T-helper 1 cell treated with Interleukin-12 subunit alpha and Interleukin-12 subunit beta and Interleukin-4 antibody, amounts not matched to agents 30 μg/mL and 1 μg/mL, for 36 hours (primary cell): ENCODE data around the gene SLC25A26.
"Not testable (repeated sequence)": the region's sequence is repeated elsewhere in the genome, so short reads cannot be mapped to it uniquely, and the experiment has no call there.

ENCODE experiments used
- H3K27ac Mint-ChIP-seq: one replicate; pipeline ENCODE4 v1.8.0; 2021; ENCODE audit warnings: mild to moderate bottlenecking, mixed read lengths
- H3K27me3 Mint-ChIP-seq: one replicate; pipeline ENCODE4 v1.8.0; 2021; ENCODE audit warnings: low read depth, mixed read lengths
- H3K36me3 Mint-ChIP-seq: one replicate; pipeline ENCODE4 v1.8.0; 2021; ENCODE audit warnings: low read depth, mixed read lengths
- H3K4me1 Mint-ChIP-seq: one replicate; pipeline ENCODE4 v1.8.0; 2021; ENCODE audit warnings: low read depth, mixed read lengths
- H3K4me3 Mint-ChIP-seq: one replicate; pipeline ENCODE4 v1.8.0; 2021; ENCODE audit warnings: mild to moderate bottlenecking, moderate library complexity, mixed read lengths
- H3K9me3 Mint-ChIP-seq: one replicate; pipeline ENCODE4 v1.8.0; 2021; ENCODE audit warnings: mixed read lengths

The SLC25A26 gene

DNA sequence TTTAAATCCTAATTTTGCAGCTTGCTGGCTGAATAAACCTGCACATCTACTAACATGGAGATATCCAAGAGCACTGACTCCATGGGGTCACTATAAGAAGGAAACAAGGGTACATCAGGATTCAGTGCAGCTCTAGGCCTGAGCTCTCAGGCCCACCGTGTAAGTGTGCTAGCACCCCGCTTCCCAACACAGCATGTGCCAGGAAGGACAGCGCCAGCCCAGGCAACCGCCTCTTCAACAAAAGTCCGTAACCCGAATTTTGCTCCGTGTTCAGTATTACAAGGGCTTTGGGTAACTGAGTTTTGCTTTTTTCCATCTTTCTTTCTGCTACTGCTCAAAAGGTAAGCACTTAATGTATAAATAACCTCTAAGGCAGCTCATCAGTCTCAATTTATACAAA is 190.2 kb downstream of the SLC25A26 start:
- H3K36me3 Mint-ChIP-seq = peaks cover 38% of the 10 kb centered on the region
- H3K4me1 Mint-ChIP-seq = peaks cover 18% of the 10 kb centered on the region
- H3K27me3 Mint-ChIP-seq = no peaks in the 10 kb centered on the region
- no peak overlapping the region for H3K4me3 Mint-ChIP-seq
- no peaks in the 10 kb centered on the region for H3K9me3 Mint-ChIP-seq
- H3K27ac Mint-ChIP-seq = peak overlapping the region; percentile 24

DNA sequence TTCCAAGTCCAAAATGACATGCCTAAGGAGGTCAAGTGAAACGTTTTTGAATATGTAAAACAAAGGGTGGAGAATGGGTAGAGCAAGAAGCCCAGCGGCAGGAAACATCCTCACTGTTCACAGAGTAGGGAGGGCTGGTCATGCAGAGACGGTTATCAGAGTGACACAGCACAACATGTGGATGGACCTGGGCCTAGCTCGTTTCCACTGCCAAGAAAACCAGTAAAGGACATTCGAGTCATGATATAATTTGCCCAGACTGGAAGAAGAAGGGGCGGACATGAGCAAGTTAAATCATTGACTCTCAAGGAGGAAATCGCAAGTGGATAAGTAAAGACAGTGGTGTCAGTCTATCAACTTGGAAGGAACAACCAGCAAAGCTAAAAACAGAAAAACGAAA is 190.7 kb downstream of the SLC25A26 start:
- Mint-ChIP-seq H3K36me3 (peaks cover 41% of the 10 kb centered on the region), H3K4me1 (peaks cover 18% of the 10 kb centered on the region), H3K4me3 (no peak overlapping the region), H3K27ac (peak overlapping the region; percentile 52), H3K27me3 (no peaks in the 10 kb centered on the region), H3K9me3 (no peaks in the 10 kb centered on the region)

DNA sequence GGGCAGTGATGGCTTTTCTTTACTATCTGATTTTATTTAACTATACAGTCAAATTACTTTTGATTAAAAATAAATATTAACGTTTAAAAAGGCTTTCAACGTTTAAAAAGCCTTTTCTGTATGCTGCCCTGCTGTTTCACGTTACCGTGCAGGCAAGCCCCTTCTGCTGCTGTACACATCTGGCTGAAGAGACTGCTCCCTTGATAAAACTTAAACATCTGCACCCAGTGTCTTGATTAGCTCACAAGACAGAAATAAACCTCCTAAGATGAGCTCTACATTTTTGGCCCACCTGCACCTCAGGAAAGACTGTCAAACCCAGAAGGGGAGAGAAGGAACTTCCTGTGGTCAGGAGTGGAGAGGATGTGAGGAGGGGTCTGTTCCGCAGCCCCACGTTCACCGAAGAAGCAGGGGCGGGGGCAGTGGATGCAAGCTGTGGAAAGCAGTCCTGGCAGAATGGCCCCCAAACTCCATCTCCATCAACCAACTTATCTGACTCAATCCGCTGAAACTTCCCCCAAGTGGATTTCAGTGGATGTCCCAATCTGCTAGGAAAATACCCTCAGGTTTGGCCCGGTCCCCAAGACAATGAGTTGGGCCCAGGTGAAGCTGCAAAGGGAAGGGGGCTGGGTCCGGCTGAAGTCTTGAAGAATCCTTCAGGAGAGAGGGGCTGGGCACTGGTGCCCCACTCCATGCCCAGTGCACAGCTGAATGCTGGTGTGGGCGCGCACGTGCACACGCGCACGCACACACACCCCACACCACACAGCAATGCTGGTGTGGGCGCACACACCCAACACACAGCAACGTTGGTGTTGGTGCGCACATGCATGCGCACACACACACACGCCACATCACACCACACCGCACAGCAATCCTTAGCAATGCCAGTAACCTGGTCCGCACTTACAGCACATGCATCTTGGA is 191.4 kb downstream of the SLC25A26 start:
- Mint-ChIP-seq H3K36me3 (peaks cover 41% of the 10 kb centered on the region), H3K4me1 (peaks cover 18% of the 10 kb centered on the region), H3K4me3 (no peak overlapping the region), H3K27me3 (no peaks in the 10 kb centered on the region), H3K9me3 (no peaks in the 10 kb centered on the region), H3K27ac (no peak overlapping the region)

DNA sequence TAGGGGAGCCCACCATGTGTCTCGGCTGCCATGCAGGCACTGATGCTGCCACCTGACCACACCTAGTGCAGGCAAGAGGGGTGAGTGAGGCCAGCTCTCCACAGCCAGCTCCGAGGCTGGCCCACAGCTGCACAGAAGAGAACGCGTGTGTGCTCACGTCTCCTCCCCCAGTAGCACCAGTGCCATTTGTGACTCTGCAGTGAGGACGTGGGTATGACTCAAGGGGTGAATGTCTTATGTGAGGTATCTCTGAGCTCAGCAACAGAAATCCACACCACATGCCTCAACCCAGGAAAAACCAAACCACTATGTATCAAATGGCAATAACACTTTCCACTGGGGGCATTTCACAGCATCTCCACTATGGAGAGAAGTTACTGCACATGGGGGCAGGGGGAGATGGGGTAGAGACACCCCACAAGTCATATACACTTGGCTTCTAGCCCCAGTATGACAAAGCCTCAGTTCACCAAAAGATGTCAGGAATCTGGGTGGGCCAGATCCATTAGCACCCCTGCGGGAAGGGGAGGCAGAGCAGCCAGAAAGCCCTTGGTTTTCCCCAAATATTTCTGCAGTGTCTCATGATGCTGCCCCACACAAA is 192.4 kb downstream of the SLC25A26 start:
- H3K27ac Mint-ChIP-seq = no peak overlapping the region
- H3K36me3 Mint-ChIP-seq = peaks cover 41% of the 10 kb centered on the region
- no peaks in the 10 kb centered on the region for H3K27me3 Mint-ChIP-seq
- H3K4me1 Mint-ChIP-seq = peaks cover 18% of the 10 kb centered on the region
- no peak overlapping the region for H3K4me3 Mint-ChIP-seq
- H3K9me3 Mint-ChIP-seq = no peaks in the 10 kb centered on the region

DNA sequence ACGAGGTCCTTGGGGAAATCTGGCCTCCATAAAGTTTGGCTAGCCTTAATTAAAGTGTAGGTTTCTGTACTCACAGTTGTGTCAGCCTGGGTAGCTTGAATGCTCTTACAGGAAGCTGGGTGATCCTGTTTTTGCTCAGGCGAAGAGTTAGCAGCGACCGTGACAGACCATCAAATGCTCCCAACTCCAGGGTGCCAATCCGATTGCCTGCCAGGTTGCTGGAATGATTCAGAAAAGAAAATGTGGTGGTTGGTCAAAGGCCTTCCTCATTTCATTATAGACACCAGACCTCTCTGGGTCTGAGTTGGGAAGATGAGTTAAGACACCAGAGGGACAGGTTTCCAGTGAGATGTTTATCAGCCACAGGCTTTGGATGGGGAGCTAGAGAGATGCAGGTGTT is 194.0 kb downstream of the SLC25A26 start:
- Mint-ChIP-seq H3K4me3 (no peak overlapping the region), H3K27ac (no peak overlapping the region), H3K9me3 (peaks cover 2% of the 10 kb centered on the region), H3K36me3 (peaks cover 38% of the 10 kb centered on the region), H3K27me3 (no peaks in the 10 kb centered on the region), H3K4me1 (peaks cover 16% of the 10 kb centered on the region)

DNA sequence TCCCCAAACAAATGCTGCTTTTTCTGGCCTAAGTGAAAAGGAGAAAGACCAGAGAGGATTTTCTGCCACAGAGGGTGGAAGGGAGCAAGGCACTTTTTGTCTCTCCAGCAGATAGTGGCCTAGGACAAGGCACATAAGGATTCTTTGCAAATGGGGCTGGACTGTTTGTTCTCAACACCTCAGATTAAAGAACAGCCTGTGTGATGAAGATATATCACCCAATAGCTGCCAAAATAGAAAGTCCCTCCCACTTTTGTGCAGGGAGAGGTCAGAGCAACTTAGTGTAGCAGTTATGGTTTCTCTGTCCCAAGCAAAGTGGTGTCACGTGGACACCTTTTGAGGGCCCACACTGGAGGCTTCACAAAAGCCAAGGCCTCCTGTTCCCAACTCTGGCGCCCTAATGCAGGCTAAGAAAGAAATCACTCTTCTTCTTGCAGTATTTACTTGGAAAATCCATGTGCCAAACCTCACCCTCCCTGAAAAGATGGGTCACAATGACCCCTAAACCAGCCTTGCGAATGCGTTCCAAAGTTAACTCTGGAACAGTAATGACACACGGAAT is 195.1 kb downstream of the SLC25A26 start:
- H3K27ac Mint-ChIP-seq = no peak overlapping the region
- peaks cover 21% of the 10 kb centered on the region for H3K4me1 Mint-ChIP-seq
- peaks cover 13% of the 10 kb centered on the region for H3K9me3 Mint-ChIP-seq
- no peaks in the 10 kb centered on the region for H3K27me3 Mint-ChIP-seq
- H3K4me3 Mint-ChIP-seq = no peak overlapping the region
- peaks cover 43% of the 10 kb centered on the region for H3K36me3 Mint-ChIP-seq

DNA sequence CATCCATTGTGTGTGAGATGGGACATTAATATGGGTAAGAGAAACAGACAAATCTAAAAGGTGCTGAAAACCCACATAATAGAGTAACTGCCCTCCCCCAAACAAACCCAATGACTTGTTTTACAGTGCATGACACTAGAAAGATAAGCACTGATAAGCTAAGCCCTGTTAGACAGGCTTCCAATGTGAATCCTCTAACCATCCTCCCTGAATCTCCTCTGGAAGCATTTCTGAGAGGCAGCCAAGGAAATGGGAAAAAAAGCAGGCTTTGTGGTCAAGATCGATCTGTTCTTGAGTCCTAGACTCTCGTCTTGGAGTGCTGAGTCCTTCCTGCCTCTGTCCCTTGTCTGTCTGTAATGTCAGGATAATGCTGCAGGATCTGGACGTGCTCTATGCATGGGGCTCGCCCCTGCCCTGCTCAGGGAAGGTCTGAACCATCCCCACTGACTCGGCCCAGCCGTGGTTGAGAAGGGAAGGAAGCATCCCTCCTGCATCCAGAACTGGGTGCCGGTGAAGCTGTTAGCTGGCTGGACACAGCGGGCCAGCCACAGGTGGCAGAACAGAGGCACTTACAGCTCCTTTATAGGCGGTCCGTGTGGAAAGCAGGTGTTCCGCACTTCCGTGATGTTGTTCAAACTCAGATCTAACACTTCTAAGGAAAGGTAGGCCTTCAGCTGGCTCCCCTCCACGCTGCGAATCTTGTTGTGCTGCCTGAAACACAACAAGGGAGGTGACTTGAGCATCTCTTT is 195.9 kb downstream of the SLC25A26 start:
- H3K4me1 Mint-ChIP-seq = peaks cover 17% of the 10 kb centered on the region
- no peak overlapping the region for H3K27ac Mint-ChIP-seq
- peaks cover 41% of the 10 kb centered on the region for H3K36me3 Mint-ChIP-seq
- H3K9me3 Mint-ChIP-seq = peaks cover 19% of the 10 kb centered on the region
- H3K4me3 Mint-ChIP-seq = no peak overlapping the region
- H3K27me3 Mint-ChIP-seq = no peaks in the 10 kb centered on the region

DNA sequence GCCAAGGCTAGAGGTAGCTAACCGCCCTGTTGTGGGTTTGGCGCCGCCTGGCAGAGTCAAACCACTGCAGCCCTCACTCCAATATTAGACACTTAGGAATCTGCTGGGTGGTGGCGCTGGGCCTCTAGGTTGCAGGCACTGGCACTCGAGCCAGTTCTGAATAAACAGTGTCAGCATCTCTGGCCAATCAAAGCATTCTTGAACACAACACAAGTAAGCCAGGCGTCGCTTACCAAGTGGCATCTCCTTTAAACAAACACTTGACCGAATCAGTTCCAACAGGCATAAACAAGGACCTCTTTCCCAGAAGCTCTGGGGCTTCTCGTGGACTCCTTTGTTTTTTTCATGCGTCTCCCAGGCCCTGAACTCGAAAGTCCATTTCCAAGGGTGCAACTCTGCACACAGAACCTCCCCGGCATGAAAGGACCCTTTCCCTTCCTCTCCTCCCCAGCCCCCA is 197.7 kb downstream of the SLC25A26 start:
- Mint-ChIP-seq H3K27ac (no peak overlapping the region), H3K4me1 (peaks cover 13% of the 10 kb centered on the region), H3K36me3 (peaks cover 42% of the 10 kb centered on the region), H3K27me3 (no peaks in the 10 kb centered on the region), H3K9me3 (peaks cover 32% of the 10 kb centered on the region), H3K4me3 (no peak overlapping the region)

DNA sequence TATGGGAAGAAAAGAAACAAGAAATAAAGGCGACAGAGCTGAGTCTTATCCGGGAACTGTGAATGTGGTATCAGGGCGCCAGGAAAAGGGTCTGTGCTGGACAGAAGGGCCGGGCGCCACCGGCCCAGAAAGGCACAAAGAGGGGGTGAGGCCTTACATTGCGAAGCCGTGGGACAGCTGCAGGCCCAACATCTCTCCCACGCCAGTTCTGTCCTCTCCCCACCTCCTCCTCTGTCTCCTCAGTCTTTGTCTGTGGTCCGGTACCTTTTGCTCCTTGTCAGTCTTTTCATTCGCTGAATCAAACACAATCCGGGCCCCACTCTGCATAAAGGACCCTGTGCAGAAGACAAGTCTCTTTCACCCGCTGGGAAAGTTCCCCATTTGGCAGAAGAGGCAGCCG is 198.2 kb downstream of the SLC25A26 start:
- Mint-ChIP-seq H3K27ac (peak overlapping the region; percentile 47), H3K36me3 (peaks cover 46% of the 10 kb centered on the region)

DNA sequence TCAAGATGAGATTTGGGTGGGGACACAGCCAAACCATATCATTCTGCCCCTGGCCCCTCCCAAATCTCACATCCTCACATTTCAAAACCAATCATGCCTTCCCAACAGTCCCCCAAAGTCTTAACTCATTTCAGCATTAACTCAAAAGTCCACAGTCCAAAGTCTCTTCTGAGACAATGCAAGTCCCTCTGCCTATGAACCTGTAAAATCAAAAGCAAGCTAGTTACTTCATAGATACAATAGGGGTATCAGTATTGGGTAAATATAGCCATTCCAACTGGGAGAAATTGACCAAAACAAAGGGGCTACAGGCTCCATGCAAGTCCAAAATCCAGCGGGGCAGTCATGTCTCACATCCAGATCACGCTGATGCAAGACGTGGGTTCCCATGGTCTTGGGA is 200.3 kb downstream of the SLC25A26 start:
- not testable (repeated sequence) for H3K4me3 Mint-ChIP-seq, H3K27me3 Mint-ChIP-seq, H3K27ac Mint-ChIP-seq
- H3K4me1 Mint-ChIP-seq = peaks cover 17% of the 10 kb centered on the region
- H3K9me3 Mint-ChIP-seq = peaks cover 34% of the 10 kb centered on the region
- H3K36me3 Mint-ChIP-seq = peaks cover 47% of the 10 kb centered on the region

More for the DNA sequence above, 198.2 kb downstream of the SLC25A26 start:
- H3K9me3 Mint-ChIP-seq = peaks cover 34% of the 10 kb centered on the region
- no peak overlapping the region for H3K4me3 Mint-ChIP-seq
- H3K4me1 Mint-ChIP-seq = peaks cover 15% of the 10 kb centered on the region
- H3K27me3 Mint-ChIP-seq = no peaks in the 10 kb centered on the region

DNA sequence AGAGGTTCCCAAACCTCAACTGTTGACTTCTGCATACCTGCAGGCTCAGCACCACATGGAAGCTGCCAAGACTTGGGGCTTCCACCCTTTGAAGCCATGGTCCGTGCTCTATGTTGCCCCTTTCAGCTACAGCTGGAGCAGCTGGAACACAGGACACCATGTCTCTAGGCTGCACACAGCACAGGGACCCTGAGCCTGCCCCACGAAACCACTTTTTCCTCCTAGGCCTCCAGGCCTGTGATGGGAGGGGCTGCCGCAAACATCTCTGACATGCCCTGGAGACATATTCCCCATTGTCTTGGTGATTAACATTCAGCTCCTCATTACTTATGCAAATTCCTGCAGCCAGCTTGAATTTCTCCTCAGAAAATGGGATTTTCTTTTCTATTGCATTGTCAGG is 201.1 kb downstream of the SLC25A26 start:
- H3K27ac Mint-ChIP-seq, H3K27me3 Mint-ChIP-seq, H3K4me3 Mint-ChIP-seq: not testable (repeated sequence)
- Mint-ChIP-seq H3K36me3 (peaks cover 46% of the 10 kb centered on the region), H3K9me3 (peaks cover 34% of the 10 kb centered on the region), H3K4me1 (peaks cover 19% of the 10 kb centered on the region)

DNA sequence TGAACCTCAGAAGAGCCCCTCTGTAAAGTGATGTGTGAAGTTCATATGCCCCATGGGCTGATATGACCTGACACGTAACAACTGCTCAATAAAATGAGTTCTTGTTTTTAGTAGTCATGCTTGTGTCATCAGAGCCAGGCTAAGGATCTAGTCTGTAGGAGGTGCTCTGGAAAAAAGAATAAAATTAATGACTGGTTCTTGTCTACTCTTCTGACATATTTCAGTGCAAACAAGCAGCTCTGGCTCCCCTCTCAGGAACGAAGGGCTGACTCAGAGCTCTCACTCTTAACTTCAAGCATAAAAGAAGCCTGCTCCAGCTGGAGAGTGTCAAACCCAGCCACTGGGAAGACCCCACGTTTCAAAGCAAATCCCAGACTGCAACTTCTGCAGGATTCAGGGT is 203.0 kb downstream of the SLC25A26 start:
- Mint-ChIP-seq H3K4me1 (peaks cover 18% of the 10 kb centered on the region), H3K9me3 (peaks cover 34% of the 10 kb centered on the region), H3K27me3 (no peaks in the 10 kb centered on the region), H3K36me3 (peaks cover 42% of the 10 kb centered on the region), H3K27ac (no peak overlapping the region), H3K4me3 (no peak overlapping the region)

DNA sequence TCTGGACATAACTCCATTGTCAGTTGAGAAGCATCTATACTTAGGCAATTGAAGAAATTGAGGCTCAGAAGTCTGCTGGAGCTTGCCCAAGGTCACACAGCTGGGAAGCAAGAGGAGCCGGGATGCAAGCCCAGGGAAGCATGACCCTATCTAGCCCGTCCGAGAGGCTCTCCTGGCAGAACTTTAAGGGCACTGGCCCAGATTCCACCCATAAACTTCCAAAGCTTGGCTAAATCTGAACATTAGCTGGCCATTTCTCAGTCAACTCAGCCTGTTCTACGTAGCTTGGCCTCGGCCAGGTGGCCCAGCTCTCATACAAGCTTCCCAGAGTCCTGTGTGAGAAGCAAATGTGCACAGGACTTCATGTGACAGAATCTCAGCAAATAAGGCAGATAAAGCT is 204.2 kb downstream of the SLC25A26 start:
- no peak overlapping the region for H3K27ac Mint-ChIP-seq
- H3K4me1 Mint-ChIP-seq = peaks cover 16% of the 10 kb centered on the region
- H3K9me3 Mint-ChIP-seq = peaks cover 31% of the 10 kb centered on the region
- no peak overlapping the region for H3K4me3 Mint-ChIP-seq
- peaks cover 35% of the 10 kb centered on the region for H3K36me3 Mint-ChIP-seq
- H3K27me3 Mint-ChIP-seq = no peaks in the 10 kb centered on the region

DNA sequence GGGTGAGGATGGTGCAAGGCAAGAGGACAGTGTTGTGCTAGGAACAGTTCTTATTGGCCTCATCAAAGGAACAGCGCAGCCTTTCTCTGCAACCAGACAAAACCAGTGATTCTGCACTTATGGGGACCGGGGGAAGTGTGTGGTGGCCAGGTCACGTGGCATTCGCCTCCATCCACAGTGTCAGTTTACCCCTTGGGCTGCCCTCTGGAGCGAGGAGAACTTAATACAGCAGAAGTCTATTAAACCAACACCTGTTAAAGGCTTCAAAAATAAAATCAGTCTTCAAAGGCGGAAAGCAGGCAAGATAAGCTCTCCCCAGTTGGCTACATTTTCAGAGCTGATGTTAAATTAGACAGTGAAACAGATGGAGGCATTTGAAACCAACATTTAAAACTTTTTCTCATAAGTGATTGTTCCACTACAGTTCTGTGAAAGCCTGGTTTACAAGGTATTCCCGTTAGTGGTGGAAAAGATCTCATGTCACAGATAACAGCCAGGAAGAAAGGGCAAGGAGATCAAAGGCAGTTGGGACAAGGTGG is 204.8 kb downstream of the SLC25A26 start:
- Mint-ChIP-seq H3K4me1 (peaks cover 9% of the 10 kb centered on the region), H3K36me3 (peaks cover 31% of the 10 kb centered on the region), H3K27me3 (no peaks in the 10 kb centered on the region), H3K9me3 (peaks cover 25% of the 10 kb centered on the region), H3K4me3 (no peak overlapping the region), H3K27ac (no peak overlapping the region)
